Spinal cord (tissue), 10 donors: ENCODE results near the gene UCK2. TPM values are rescaled to one million over a fixed set of nuclear protein-coding genes. Genes with fewer than 3 reads are reported as not detected.

Experiments used
- DNase-seq, 6 donors: peaks; one replicate each; pipeline versions ENCODE4 v3.0.0 to v3.0.0-alpha.2; 2013 to 2015; ENCODE audit warnings: low spot score in 6 of 6, low read depth in 4 of 6
- H3K27ac ChIP-seq: one replicate; pipeline ENCODE4 v1.5.1; 2013; ENCODE audit warnings: low read depth, low read length, control low read depth
- H3K27me3 ChIP-seq: one replicate; pipeline ENCODE4 v1.6.1; 2013; ENCODE audit warnings: low read length; ENCODE audit not compliant: control insufficient read depth, insufficient read depth
- H3K36me3 ChIP-seq: one replicate; pipeline ENCODE4 v1.6.1; 2013; ENCODE audit warnings: low read length; ENCODE audit not compliant: control insufficient read depth, insufficient read depth
- H3K4me1 ChIP-seq: one replicate; pipeline ENCODE4 v1.6.1; 2013; ENCODE audit warnings: low read length; ENCODE audit not compliant: control insufficient read depth, insufficient read depth
- H3K4me3 ChIP-seq: one replicate; pipeline ENCODE4 v1.5.1; 2013; ENCODE audit warnings: low read depth, low read length, control low read depth
- H3K9me3 ChIP-seq: one replicate; pipeline ENCODE4 v1.6.1; 2013; ENCODE audit warnings: low read length; ENCODE audit not compliant: control insufficient read depth, insufficient read depth
- WGBS: methylation state at CpG from one replicate; pipeline ENCODE4 v1.1.5; 2013; ENCODE audit warnings: missing lambda C conversion rate; ENCODE audit not compliant: insufficient coverage; 5-methylcytosine and 5-hydroxymethylcytosine counted together
- polyA plus RNA-seq, 2 donors: library from polyadenylated mRNA; unstranded; fragments of 120-200 nt; gene quantifications; one replicate each; pipeline ENCODE4 v1.2.1, GENCODE V29; 2013; ENCODE audit not compliant: insufficient read length in 2 of 2
- total RNA-seq, 2 donors: library from RNA; depleted of rRNA in 1 of 2; stranded (reverse); fragments of 120-200 nt in 1 of 2; fragments of >200 nt in 1 of 2; gene quantifications; one replicate each; pipeline versions ENCODE4 v1.2.3 to v1.2.4, GENCODE V29; 2013 to 2014
- donor health status: healthy.

Gene UCK2
- total and polyA plus RNA-seq, 4 donors: 25.3 to 39.5 (median 27.3) TPM

DNA sequence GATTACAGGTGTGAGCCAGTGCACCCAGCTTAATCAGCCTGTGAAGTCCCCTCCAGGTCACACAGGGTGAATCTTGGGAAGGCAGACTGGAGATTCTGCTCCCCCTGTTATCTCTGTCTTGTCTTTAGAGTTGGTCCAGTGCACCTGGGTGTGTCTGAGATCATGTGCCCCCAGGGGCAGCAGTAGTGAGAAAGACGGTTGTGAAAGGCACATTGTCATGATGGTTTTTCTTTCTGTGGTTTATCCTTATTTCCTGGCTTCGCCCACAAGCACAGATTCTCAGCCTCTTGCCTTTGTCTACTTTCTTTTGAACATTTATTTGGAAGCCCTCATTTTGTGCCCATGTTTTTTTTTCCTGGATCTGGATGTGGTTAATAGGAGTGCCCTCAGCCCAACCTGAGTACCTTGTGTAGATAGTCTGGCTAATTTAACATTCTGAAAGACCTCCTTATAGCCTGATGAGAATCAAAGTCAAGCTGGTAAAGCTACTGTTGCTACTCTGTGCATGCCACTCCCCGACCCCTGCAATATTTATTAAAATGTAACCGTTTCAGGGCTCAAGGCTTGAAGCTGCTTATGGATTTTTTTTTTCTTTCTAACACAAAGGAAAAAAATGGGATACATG lies 23.7 kb downstream of the UCK2 start:
- no peaks in the 10 kb centered on the region for H3K9me3 ChIP-seq
- WGBS: no CpG with 5 or more reads among the region's 4 CpGs
- H3K4me1 ChIP-seq: no peaks in the 10 kb centered on the region
- DNase-seq: no peak
- no peak overlapping the region for H3K27ac ChIP-seq
- H3K27me3 ChIP-seq: no peaks in the 10 kb centered on the region
- H3K4me3 ChIP-seq: no peak overlapping the region
- H3K36me3 ChIP-seq: no peaks in the 10 kb centered on the region

DNA sequence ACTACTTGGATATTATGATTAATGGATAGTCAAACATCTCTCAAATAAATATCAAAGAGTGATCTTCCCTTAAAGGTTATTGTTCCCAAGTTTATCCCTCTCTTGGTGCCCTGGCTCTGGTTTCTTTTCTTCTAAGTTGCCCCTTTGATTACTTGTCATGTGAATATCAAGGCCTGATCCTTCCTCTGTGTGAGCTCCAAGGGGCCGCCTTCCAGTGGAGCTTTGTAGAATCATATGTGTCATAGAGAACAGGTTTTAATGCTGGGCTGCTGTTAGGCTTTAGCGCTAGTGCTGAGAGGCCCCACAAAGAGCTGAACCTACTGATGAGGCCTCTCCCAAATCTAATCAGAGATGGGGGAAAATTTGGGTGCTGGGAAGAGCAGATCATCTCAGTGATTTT lies 25.5 kb downstream of the UCK2 start:
- Histone ChIP-seq H3K36me3 (no peaks in the 10 kb centered on the region), H3K27ac (no peak overlapping the region), H3K9me3 (no peaks in the 10 kb centered on the region), H3K27me3 (no peaks in the 10 kb centered on the region), H3K4me1 (no peaks in the 10 kb centered on the region), H3K4me3 (no peak overlapping the region)
- DNase-seq: no peak
- WGBS: no CpG with 5 or more reads among the region's 2 CpGs

DNA sequence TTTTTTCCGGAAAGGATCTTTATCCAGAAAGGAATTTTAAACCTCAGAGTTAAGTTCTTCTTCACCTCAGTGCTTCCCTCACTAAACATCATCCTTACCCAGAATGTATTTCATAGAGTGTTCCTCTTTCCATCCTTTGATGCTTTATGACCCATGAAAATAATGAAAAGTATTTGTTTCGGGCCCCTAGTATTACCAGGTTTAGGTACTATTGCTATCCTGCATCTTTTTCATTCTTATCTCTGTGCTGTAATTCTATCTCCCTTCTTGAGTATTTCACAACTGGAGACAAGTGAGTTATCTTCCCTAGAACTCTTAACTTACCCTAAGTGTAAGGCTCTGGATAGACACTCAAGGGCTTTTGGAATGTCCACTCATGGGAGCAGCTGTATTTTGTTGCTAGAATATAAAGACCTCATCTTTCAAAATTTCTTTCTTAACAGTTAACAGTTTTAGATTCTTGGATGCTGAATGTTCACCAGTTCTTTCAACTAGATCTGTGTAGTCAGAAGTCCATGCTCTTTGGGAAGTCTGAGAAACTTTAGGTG lies 26.2 kb downstream of the UCK2 start:
- no peak overlapping the region for H3K27ac ChIP-seq
- no peaks in the 10 kb centered on the region for H3K36me3 ChIP-seq
- no peaks in the 10 kb centered on the region for H3K4me1 ChIP-seq
- no CpG with 5 or more reads among the region's 2 CpGs for WGBS
- H3K27me3 ChIP-seq: no peaks in the 10 kb centered on the region
- DNase-seq: no peak
- H3K9me3 ChIP-seq: no peaks in the 10 kb centered on the region
- H3K4me3 ChIP-seq: no peak overlapping the region

DNA sequence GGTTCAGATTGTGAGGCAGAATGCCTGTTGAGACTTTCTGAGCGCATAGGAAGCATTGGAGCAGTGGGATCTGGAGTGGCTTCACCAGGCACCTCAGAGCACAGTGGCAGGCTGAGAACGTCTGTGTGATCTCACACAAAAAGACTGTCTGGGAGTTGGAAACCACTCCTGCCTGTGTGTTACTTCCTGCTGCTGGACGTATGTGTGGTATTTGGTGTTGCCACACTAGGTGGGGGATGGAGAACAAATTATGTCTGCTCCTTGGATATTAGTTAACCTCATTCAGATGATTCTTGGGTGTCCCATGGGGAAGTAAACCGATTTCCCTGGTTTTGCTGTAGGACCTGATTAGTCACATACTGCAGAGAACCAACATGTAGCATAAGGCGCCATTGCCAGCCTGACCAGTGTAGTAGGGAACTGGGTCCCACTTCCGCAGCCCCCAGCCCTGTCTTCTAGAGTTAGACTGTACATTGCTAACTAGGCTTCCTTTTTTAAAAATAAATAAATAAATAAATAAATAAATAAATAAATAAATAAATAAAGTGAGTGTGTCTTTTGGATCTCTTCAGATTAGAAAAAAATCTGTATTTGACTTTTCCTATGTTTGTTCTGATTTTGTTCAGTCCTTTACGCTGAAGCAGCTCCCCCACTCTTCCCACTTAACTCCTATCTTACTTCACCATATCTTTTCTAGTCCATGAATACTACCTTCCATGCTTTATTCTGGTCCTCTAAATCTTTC lies 26.9 kb downstream of the UCK2 start:
- H3K4me1 ChIP-seq: no peaks in the 10 kb centered on the region
- H3K27me3 ChIP-seq: no peaks in the 10 kb centered on the region
- H3K27ac ChIP-seq: no peak overlapping the region
- DNase-seq: no peak
- no peaks in the 10 kb centered on the region for H3K36me3 ChIP-seq
- H3K4me3 ChIP-seq: no peak overlapping the region
- WGBS: 75% methylated on average over 5 of the region's 7 CpGs
- no peaks in the 10 kb centered on the region for H3K9me3 ChIP-seq

DNA sequence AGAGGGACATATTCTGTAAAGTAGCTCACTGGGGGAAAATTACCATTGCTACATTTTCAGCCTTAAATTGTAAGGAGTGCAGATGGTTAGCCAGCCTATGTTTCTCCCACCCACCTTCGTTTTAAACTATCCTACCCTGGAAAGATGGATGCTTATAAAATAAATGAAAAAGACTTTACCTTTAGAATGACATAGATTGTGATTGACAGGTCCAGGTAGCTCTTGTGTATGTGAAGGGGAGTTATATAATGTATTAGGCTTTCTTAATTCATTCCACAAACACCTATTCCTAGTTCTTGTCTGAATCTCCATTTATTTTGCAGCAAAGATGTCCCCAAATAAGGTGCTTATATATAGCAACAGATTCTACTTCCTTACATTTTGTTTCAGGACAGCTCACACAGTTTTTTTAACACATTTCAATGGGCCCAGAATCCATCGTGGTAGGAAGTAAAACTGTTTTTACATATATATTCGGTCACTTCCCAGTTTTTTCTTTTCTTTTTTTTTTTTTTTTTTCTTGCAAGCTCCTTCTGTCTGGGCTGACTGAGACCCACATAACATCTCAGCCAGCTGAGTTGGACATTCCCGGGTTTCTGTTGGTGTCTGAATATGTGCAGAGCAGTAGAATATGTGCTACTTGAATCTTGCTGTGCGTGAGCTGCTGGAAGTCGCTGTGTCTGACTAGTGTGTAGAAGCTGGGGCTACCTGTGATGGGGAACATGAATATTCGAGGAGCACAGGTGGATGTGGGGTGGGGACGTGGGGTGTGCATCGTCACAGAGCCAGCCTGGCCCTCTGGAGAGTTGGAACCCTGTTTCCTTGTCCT lies 27.8 kb downstream of the UCK2 start:
- H3K4me1 ChIP-seq: no peaks in the 10 kb centered on the region
- H3K4me3 ChIP-seq: no peak overlapping the region
- H3K27me3 ChIP-seq: no peaks in the 10 kb centered on the region
- H3K36me3 ChIP-seq: no peaks in the 10 kb centered on the region
- no peak for DNase-seq
- H3K9me3 ChIP-seq: no peaks in the 10 kb centered on the region
- H3K27ac ChIP-seq: no peak overlapping the region
- 79% methylated on average over 6 of the region's 9 CpGs for WGBS

DNA sequence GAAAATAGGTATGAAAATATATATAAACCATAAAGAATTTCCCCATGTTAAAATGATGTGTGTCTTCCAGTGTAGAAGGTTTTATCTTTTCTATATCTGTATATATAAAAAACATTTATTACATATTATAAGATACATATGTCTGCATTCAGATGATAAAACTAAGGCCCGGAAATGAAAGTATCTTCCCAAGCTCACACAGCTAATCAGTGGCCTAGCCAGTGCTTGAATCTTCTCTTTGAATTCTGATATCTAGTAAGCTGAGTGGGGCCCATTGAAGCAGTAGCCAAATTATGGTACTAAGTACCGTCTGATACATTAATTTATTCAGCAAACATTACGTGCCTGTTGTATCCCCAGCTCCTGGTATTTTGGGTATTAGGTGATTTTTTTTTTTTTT lies 28.6 kb downstream of the UCK2 start:
- no peaks in the 10 kb centered on the region for H3K9me3 ChIP-seq
- H3K27me3 ChIP-seq: no peaks in the 10 kb centered on the region
- no peak overlapping the region for H3K4me3 ChIP-seq
- H3K36me3 ChIP-seq: no peaks in the 10 kb centered on the region
- no CpG with 5 or more reads among the region's 3 CpGs for WGBS
- H3K4me1 ChIP-seq: no peaks in the 10 kb centered on the region
- H3K27ac ChIP-seq: no peak overlapping the region
- DNase-seq: no peak

DNA sequence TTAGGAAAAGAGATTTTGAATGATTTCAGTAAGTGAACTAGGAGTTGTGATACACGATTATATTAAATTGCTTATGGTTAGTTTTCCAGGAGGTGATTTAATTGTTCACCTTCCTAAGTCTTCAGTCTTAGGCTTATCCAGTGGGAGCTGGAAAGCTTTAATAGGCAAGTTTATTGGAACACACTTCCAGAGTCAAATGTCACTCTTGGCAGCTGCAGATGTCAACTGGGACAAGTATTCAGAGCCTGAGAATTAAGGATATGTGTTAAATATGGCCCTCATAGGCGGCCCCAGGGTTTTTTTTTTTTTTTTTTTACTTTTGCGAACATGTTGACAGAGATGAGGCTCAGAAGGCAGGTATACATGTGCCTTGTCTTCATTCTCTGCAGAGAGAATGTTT lies 29.2 kb downstream of the UCK2 start:
- 51% methylated on average over 2 of the region's 3 CpGs for WGBS
- no peak for DNase-seq
- no peaks in the 10 kb centered on the region for H3K4me1 ChIP-seq
- H3K36me3 ChIP-seq: no peaks in the 10 kb centered on the region
- no peak overlapping the region for H3K4me3 ChIP-seq
- H3K9me3 ChIP-seq: no peaks in the 10 kb centered on the region
- no peaks in the 10 kb centered on the region for H3K27me3 ChIP-seq
- no peak overlapping the region for H3K27ac ChIP-seq

DNA sequence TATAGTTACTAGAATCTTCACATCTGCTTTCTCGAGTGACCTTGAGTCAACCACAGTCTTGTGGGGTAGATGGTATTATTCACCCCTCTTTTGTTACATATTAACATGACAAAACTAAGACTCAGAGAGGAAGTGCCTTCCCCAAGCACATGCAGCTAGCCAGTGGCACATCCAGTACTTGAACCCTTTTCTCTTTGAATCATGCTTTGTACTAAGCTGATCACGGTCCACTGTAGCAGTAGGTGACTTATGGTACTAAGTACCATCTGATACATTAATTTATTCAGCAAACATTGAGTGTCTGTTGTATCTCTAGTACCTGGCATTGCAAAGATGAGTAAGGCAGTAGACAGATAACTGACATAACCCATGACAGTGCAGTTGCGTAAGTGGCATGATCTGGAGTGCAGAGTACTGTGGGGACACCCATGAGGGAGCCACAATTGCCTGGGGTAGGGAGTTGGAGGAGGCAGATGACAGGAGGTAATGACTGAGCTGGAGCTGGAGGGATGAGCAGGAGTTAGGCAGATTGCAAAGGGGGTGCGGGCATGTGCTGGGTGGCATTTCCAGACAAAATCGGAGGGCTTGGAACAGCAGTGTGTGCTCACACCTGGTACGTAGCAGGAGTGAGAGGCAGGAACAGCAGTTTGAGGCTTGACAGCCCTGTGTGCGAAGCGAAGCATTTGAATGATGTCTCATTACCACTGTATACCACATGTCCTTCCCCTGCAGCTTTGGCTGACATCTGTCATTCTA lies 29.8 kb downstream of the UCK2 start:
- no peaks in the 10 kb centered on the region for H3K36me3 ChIP-seq
- no peak overlapping the region for H3K4me3 ChIP-seq
- WGBS: 93% methylated on average over 6 of the region's 8 CpGs
- H3K27me3 ChIP-seq: no peaks in the 10 kb centered on the region
- DNase-seq: no peak
- no peaks in the 10 kb centered on the region for H3K4me1 ChIP-seq
- H3K9me3 ChIP-seq: no peaks in the 10 kb centered on the region
- H3K27ac ChIP-seq: no peak overlapping the region

DNA sequence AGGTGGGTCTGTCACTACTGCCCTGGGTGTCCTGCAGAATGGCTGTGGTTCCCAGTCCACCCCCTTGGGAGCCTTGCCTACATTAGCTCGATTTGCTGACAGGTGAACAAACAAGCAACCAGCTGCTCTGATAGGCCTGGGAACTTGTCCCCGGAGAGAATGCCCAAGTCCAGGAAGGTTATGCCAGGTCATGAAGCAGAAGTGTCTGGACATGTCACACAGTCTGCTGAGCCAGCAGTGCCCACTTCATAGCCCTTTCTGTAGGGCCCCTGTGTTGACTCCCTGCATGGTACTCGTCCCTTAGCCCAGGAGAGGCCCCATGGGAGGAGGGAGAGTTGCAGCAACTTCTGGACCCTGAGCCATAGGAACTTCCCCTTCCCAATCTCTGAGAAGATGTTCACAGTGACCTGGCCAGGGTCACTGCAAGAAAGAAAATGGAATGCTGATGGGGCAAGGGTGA lies 31.0 kb downstream of the UCK2 start:
- Histone ChIP-seq H3K4me1 (no peaks in the 10 kb centered on the region), H3K4me3 (no peak overlapping the region), H3K27me3 (no peaks in the 10 kb centered on the region), H3K36me3 (no peaks in the 10 kb centered on the region), H3K9me3 (no peaks in the 10 kb centered on the region), H3K27ac (no peak overlapping the region)
- no peak for DNase-seq
- WGBS: 87% methylated on average over 3 of the region's 3 CpGs
